Ishikawa (cell line): ENCODE measurements around the gene PTGS1.

ENCODE experiments used
- CEBPB ChIP-seq: IDR thresholded peaks from 2 replicates; pipeline ENCODE4 v1.6.1; 2012
- CREB1 ChIP-seq: IDR thresholded peaks from 2 replicates; pipeline ENCODE4 v1.6.1; 2012; ENCODE audit warnings: low read depth
- EGR1 ChIP-seq: IDR thresholded peaks from 2 replicates; pipeline ENCODE4 v1.6.1; 2012
- EP300 ChIP-seq: IDR thresholded peaks from 2 replicates; pipeline ENCODE4 v1.6.1; 2012; ENCODE audit warnings: borderline replicate concordance
- FOXM1 ChIP-seq: IDR thresholded peaks from 2 replicates; pipeline ENCODE4 v1.6.1; 2012; ENCODE audit warnings: low read depth, borderline replicate concordance
- NFIC ChIP-seq: IDR thresholded peaks from 2 replicates; pipeline ENCODE4 v1.6.1; 2012
- RAD21 ChIP-seq: IDR thresholded peaks from 2 replicates; pipeline ENCODE4 v1.6.1; 2012; ENCODE audit warnings: low read depth
- TAF1 ChIP-seq: IDR thresholded peaks from 2 replicates; pipeline ENCODE4 v1.6.1; 2012; ENCODE audit warnings: low read depth, mild to moderate bottlenecking
- TCF12 ChIP-seq: IDR thresholded peaks from 2 replicates; pipeline ENCODE4 v1.6.1; 2012; ENCODE audit warnings: low read depth
- TEAD4 ChIP-seq: IDR thresholded peaks from 2 replicates; pipeline ENCODE4 v1.6.1; 2012
- YY1 ChIP-seq: IDR thresholded peaks from 2 replicates; pipeline ENCODE4 v1.6.1; 2012; ENCODE audit warnings: low read depth
- ZBTB7A ChIP-seq: IDR thresholded peaks from 2 replicates; pipeline ENCODE4 v1.6.1; 2012; ENCODE audit warnings: low read depth
- TF ChIP-seq, protein P1 (sequence below): IDR thresholded peaks from 2 replicates; pipeline ENCODE4 v1.6.1; 2012; ENCODE audit warnings: low read depth, mild to moderate bottlenecking
- TF ChIP-seq, protein P2 (sequence below): IDR thresholded peaks from 2 replicates; pipeline ENCODE4 v1.6.1; 2012
- TF ChIP-seq, protein P3 (sequence below): IDR thresholded peaks from 2 replicates; pipeline ENCODE4 v1.6.1; 2012

The PTGS1 gene

DNA sequence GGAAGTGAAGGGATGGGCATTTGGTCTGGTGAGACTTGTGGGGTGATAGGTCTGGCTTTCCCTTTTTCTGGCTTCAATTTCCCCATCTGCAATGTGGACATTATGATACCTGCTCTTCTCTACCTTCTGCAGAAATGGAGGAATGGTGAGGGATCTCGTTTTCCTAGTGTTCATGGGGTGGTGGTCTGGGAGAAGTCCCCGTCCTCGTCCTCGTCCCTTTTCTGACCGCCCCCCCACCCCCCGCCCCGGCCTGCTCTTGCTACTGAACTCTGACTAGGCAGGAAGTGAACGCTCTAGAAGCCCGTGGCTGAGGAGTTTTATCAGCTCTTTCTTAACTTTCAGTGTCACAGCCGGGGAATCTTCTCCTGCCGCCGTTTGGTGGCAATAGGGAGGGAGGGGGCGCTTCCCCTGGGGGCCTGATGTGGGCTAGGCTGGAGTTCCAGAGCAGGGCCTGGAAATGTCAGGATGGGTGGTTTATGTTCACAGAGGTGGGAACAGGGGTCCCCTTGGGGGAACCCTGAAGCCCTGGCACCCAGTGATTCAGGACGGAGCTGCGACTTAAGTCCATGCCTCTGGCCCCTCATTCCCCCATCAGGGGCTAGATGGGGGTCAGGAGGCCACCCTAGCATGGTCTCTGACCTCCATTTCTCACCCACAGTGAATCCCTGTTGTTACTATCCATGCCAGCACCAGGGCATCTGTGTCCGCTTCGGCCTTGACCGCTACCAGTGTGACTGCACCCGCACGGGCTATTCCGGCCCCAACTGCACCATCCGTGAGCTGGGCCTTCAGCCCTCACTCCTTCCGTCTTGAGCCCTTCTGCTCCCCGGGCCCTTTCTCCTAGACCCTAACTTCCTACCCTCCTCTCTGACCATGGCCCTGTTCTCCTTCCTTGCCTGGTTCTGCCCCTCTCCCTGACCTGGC lies 6.7 kb downstream of the PTGS1 start:
- no peak for TF ChIP-seq ZBTB7A

DNA sequence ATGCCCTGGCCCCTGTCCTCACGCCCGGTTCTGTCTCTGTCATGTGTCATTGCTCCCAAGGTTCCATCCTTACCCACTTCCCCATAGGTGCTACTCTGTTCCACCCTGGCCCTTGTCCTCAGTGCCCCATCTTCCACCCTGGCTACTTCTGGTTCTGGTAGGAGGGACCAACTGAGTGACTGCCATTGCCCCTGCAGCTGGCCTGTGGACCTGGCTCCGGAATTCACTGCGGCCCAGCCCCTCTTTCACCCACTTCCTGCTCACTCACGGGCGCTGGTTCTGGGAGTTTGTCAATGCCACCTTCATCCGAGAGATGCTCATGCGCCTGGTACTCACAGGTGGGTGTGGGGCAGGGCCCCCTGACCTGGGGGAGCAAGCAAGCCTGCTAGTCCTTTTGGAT lies 7.4 kb downstream of the PTGS1 start:
- no peak for TF ChIP-seq EGR1
- TF ChIP-seq YY1: no peak
- TF ChIP-seq ZBTB7A: no peak
- TF ChIP-seq TEAD4: no peak
- TF ChIP-seq TAF1: no peak
- TF ChIP-seq, protein P1, sequence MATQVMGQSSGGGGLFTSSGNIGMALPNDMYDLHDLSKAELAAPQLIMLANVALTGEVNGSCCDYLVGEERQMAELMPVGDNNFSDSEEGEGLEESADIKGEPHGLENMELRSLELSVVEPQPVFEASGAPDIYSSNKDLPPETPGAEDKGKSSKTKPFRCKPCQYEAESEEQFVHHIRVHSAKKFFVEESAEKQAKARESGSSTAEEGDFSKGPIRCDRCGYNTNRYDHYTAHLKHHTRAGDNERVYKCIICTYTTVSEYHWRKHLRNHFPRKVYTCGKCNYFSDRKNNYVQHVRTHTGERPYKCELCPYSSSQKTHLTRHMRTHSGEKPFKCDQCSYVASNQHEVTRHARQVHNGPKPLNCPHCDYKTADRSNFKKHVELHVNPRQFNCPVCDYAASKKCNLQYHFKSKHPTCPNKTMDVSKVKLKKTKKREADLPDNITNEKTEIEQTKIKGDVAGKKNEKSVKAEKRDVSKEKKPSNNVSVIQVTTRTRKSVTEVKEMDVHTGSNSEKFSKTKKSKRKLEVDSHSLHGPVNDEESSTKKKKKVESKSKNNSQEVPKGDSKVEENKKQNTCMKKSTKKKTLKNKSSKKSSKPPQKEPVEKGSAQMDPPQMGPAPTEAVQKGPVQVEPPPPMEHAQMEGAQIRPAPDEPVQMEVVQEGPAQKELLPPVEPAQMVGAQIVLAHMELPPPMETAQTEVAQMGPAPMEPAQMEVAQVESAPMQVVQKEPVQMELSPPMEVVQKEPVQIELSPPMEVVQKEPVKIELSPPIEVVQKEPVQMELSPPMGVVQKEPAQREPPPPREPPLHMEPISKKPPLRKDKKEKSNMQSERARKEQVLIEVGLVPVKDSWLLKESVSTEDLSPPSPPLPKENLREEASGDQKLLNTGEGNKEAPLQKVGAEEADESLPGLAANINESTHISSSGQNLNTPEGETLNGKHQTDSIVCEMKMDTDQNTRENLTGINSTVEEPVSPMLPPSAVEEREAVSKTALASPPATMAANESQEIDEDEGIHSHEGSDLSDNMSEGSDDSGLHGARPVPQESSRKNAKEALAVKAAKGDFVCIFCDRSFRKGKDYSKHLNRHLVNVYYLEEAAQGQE: no peak
- no peak for TF ChIP-seq CEBPB
- no peak for TF ChIP-seq EP300
- TF ChIP-seq, protein P2, sequence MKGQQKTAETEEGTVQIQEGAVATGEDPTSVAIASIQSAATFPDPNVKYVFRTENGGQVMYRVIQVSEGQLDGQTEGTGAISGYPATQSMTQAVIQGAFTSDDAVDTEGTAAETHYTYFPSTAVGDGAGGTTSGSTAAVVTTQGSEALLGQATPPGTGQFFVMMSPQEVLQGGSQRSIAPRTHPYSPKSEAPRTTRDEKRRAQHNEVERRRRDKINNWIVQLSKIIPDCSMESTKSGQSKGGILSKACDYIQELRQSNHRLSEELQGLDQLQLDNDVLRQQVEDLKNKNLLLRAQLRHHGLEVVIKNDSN: no peak

DNA sequence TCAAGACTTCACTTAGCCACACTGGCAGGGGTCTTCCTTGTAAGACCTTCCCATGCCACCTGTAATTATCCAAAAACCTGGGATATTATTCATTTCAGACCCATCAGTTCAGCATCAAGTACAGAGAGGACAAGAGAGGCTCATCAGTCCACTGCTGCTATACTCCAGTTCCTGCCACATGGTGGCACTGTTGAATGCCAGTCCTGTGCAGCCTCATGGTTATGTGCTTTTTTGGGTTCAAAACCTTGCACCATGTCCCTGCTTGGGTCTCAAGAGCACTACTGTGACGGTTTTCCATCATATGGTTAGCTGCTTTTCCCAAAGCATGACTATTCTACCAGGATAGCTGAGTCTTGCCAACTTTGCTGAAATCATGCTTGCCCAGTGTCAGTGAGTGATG lies 8.5 kb downstream of the PTGS1 start:
- TF ChIP-seq, protein P2: no peak
- peak; percentile 44; the same call in 1 of the 2 replicates for TF ChIP-seq RAD21

DNA sequence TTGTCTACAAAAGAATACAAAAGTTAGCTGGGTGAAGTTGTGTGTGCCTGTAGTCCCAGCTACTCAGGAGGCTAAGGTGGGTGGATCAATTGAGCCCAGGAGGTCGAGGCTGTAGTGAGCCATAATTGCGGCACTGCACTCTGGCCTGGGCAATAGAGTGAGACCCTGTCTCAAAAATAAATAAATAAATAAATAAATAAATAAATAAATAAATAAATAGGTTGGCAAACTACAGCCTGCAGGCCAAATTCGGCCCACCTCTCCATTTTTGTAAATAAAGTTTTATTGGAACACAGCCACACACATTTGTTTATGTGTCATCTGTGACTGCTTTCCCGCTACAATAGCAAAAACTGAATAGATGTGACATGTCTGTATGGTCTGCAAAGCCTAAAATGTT lies 9.5 kb downstream of the PTGS1 start:
- TF ChIP-seq CEBPB (no peak), ZBTB7A (no peak), EP300 (no peak), FOXM1 (no peak), TCF12 (no peak), EGR1 (no peak), RAD21 (no peak), TAF1 (no peak), YY1 (no peak), CREB1 (no peak), TEAD4 (no peak), NFIC (no peak)
- TF ChIP-seq, protein P2: no peak
- TF ChIP-seq, protein P3, sequence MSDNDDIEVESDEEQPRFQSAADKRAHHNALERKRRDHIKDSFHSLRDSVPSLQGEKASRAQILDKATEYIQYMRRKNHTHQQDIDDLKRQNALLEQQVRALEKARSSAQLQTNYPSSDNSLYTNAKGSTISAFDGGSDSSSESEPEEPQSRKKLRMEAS: no peak
- TF ChIP-seq, protein P1: no peak

DNA sequence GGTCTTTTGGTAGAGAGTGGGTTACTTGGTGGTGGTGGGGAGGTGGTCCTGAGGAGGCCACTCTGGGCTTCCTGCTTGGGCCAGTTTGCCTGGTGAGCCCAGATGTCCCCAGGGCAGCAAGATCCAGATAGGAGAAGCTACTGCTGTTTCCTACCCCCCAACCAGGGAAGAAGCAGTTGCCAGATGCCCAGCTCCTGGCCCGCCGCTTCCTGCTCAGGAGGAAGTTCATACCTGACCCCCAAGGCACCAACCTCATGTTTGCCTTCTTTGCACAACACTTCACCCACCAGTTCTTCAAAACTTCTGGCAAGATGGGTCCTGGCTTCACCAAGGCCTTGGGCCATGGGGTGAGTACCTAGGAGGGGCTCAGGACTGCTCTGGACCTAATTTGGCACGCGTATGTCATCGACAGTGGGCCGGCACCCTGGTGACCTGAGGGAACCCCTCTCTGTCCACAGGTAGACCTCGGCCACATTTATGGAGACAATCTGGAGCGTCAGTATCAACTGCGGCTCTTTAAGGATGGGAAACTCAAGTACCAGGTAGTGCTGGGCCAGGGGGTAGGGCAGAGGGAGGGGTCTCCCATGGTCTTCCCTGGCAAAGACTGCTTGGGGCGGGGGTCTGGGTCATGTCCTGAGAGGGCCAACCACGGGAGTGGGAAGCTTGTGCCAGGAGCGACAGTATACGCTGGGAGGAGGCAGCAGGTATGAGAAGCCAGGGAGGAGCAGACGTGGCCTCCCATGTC lies 10.6 kb downstream of the PTGS1 start:
- TF ChIP-seq, protein P3: no peak
- no peak for TF ChIP-seq RAD21
- TF ChIP-seq YY1: no peak
- no peak for TF ChIP-seq CEBPB
- TF ChIP-seq ZBTB7A: no peak
- TF ChIP-seq TAF1: no peak
- no peak for TF ChIP-seq EP300
- TF ChIP-seq EGR1: no peak
